K562 (cell line): ENCODE results near the gene GIGYF2. TPM values are rescaled to one million over a fixed set of nuclear protein-coding genes. Genes with fewer than 3 reads are reported as not detected.

Source experiments
- CXXC5 ChIP-seq: fragments of 250-450 bp; sonication (Bioruptor Pico); IDR thresholded peaks from 2 replicates; pipeline ENCODE4 v1.8.0; 2022; ENCODE audit warnings: inconsistent platforms, mild to moderate bottlenecking, moderate library complexity
- EGR1 ChIP-seq: fragments of 450-650 bp; conservative IDR thresholded peaks from 2 replicates; pipeline ENCODE4 v1.6.1; 2017; ENCODE audit warnings: mild to moderate bottlenecking
- ETV1 ChIP-seq: fragments of 450-650 bp; conservative IDR thresholded peaks from 2 replicates; pipeline ENCODE4 v1.6.1; 2016; ENCODE audit warnings: missing genetic modification characterization, control low read depth, low read depth, missing compliant biosample characterization
- GMEB1 ChIP-seq: fragments of 250-450 bp; sonication (Bioruptor Pico); IDR thresholded peaks from 2 replicates; pipeline ENCODE4 v1.4.0; 2020; ENCODE audit warnings: mild to moderate bottlenecking
- MNT ChIP-seq, 2 experiments: fragments of 450-650 bp; conservative IDR thresholded peaks; 2 replicates each; pipeline ENCODE4 v1.6.1; 2017; ENCODE audit warnings: mild to moderate bottlenecking in 2 of 2, moderate library complexity in 2 of 2
- PREB ChIP-seq: sonication (generic); formaldehyde crosslinking; IDR thresholded peaks from 2 replicates; pipeline ENCODE4 v1.8.1; 2023; ENCODE audit warnings: mild to moderate bottlenecking, missing genetic modification reagents
- PRMT5 ChIP-seq: sonication (generic); formaldehyde crosslinking; IDR thresholded peaks from 2 replicates; pipeline ENCODE4 v1.5.0; 2020; ENCODE audit warnings: missing genetic modification reagents
- PTBP1 ChIP-seq: fragments of 200-400 bp; formaldehyde crosslinking; IDR thresholded peaks from 2 replicates; pipeline ENCODE4 v1.6.1; 2017; ENCODE audit warnings: low read depth, low read length
- TOE1 ChIP-seq, 2 experiments: fragments of 450-650 bp in 1 of 2; sonication (generic) in 1 of 2; formaldehyde crosslinking in 1 of 2; IDR thresholded peaks; 2 replicates each; pipeline versions ENCODE4 v1.7.1 to v1.8.0; 2016 to 2022; ENCODE audit warnings: borderline replicate concordance in 2 of 2, mild to moderate bottlenecking in 2 of 2, antibody characterized with exemption in 1 of 2, inconsistent platforms in 1 of 2, low read depth in 1 of 2, missing genetic modification reagents in 1 of 2, moderate library complexity in 1 of 2
- ZNF124 ChIP-seq: sonication (generic); formaldehyde crosslinking; IDR thresholded peaks from 2 replicates; pipeline ENCODE4 v1.8.1; 2022; ENCODE audit warnings: missing genetic modification reagents
- ZNF280B ChIP-seq: fragments of 250-450 bp; sonication (Bioruptor Pico); IDR thresholded peaks from 2 replicates; pipeline ENCODE4 v1.5.1; 2021; ENCODE audit warnings: mild to moderate bottlenecking
- ZNF407 ChIP-seq: fragments of 450-650 bp; IDR thresholded peaks from 2 replicates; pipeline ENCODE4 v1.6.1; 2016; ENCODE audit warnings: low read depth
- polyA plus RNA-seq, 8 experiments: library from polyadenylated mRNA; depleted of rRNA in 4 of 8; stranded (reverse) in 5 of 8; unstranded in 3 of 8; fragments of >200 nt; fragmentation: Nextera tagmentation in 2 of 8; fragmentation: Illumina TruSeq in 1 of 8; extraction: Ambion mirVana in 2 of 8; extraction: Trizol in 1 of 8; gene quantifications; 2 replicates each; pipeline versions ENCODE4 v1.2.1 to v1.2.3, GENCODE V29; 2011 to 2014; ENCODE audit warnings: inconsistent platforms in 1 of 8, missing spikeins in 1 of 8
- total RNA-seq, 7 experiments: library from RNA; depleted of rRNA in 6 of 7; stranded (reverse); fragments of >200 nt in 6 of 7; fragmentation: Illumina TruSeq in 2 of 7; extraction: Trizol in 2 of 7; gene quantifications; 2 replicates each; pipeline versions ENCODE4 v1.2.1 to v1.2.3, GENCODE V29; 2011 to 2021; ENCODE audit warnings: low replicate concordance in 1 of 7

The GIGYF2 gene
- total and polyA plus RNA-seq, 9 of the 15 experiments (the other 6 are each of a cell fraction or from before 2014, with no cell fraction given), result 12.7 to 52.7 (median 34.9) TPM

GRCh38 chr2:232697059-232697806, at the start of gene GIGYF2 (continued):
- TF ChIP-seq ZNF280B (CRISPR knock-in tag), result no peak
- TF ChIP-seq PREB (CRISPR knock-in tag), result no peak
- peak; percentile 81 for TF ChIP-seq GMEB1
- peak; percentile 99 for TF ChIP-seq TOE1 (IDR thresholded peaks at IDR 0.05; ENCODE audit: borderline replicate concordance)
- TF ChIP-seq TOE1 (CRISPR knock-in tag; IDR thresholded peaks at IDR 0.05; ENCODE audit: borderline replicate concordance, low read depth), result no peak
- no peak for TF ChIP-seq ZNF407
- no peak for TF ChIP-seq PRMT5 (CRISPR knock-in tag)
- TF ChIP-seq CXXC5 (CRISPR knock-in tag), result peak; percentile 91
- TF ChIP-seq ZNF124 (CRISPR knock-in tag), result no peak
- no peak for TF ChIP-seq ETV1 (tag)
- no peak for TF ChIP-seq PTBP1
- peak; percentile 94 for TF ChIP-seq EGR1
- peak; percentile 57 to 72 for TF ChIP-seq MNT (conservative IDR thresholded peaks at IDR 0.05)
